Fibroblast of mammary gland (primary cell): Measurements from ENCODE around the gene ZNF212.

Experiments used
- DNase-seq: peaks from one replicate; pipeline ENCODE4 v3.0.0-alpha.2; 2010; ENCODE audit warnings: low read depth
- H3K4me3 ChIP-seq: 2 replicates; pipeline ENCODE4 v1.5.1; 2011; ENCODE audit warnings: low read depth, mild to moderate bottlenecking, low read length, moderate library complexity; ENCODE audit not compliant: control insufficient read depth
- TF ChIP-seq, protein P1 (sequence below): conservative IDR thresholded peaks from 2 replicates; pipeline ENCODE4 v1.5.1; 2011; ENCODE audit warnings: low read depth, low read length, inconsistent platforms; ENCODE audit not compliant: control insufficient read depth, insufficient read depth

The ZNF212 gene

GRCh38 chr7:149295481-149295850 is 56.0 kb downstream of the ZNF212 start:
- TF ChIP-seq, protein P1, sequence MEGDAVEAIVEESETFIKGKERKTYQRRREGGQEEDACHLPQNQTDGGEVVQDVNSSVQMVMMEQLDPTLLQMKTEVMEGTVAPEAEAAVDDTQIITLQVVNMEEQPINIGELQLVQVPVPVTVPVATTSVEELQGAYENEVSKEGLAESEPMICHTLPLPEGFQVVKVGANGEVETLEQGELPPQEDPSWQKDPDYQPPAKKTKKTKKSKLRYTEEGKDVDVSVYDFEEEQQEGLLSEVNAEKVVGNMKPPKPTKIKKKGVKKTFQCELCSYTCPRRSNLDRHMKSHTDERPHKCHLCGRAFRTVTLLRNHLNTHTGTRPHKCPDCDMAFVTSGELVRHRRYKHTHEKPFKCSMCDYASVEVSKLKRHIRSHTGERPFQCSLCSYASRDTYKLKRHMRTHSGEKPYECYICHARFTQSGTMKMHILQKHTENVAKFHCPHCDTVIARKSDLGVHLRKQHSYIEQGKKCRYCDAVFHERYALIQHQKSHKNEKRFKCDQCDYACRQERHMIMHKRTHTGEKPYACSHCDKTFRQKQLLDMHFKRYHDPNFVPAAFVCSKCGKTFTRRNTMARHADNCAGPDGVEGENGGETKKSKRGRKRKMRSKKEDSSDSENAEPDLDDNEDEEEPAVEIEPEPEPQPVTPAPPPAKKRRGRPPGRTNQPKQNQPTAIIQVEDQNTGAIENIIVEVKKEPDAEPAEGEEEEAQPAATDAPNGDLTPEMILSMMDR = no peak
- no peak for DNase-seq

DNA sequence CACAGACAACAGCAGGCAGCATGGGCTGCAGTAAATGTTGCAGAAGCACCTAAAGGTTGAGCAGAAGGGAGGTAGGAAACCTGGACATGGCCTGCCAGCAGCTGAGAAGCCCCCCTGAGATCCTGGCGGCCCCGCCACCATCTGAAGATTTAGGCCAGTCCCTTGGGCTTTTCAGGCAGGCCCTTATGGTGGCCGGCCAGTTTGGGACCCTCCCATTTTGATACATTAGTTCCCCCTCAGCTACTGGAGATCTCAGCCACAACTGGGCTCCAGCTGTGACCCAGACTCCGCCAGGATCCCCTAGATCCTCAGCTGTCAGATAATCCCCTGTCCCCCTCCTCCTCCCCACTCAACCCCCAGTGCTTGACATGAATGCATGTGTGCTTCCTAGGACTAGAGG is 56.9 kb downstream of the ZNF212 start:
- no peak for DNase-seq
- no peak overlapping the region for H3K4me3 ChIP-seq
- TF ChIP-seq, protein P1 = no peak

More at GRCh38 chr7:149295481-149295850, 56.0 kb downstream of the ZNF212 start:
- H3K4me3 ChIP-seq = no peak overlapping the region

DNA sequence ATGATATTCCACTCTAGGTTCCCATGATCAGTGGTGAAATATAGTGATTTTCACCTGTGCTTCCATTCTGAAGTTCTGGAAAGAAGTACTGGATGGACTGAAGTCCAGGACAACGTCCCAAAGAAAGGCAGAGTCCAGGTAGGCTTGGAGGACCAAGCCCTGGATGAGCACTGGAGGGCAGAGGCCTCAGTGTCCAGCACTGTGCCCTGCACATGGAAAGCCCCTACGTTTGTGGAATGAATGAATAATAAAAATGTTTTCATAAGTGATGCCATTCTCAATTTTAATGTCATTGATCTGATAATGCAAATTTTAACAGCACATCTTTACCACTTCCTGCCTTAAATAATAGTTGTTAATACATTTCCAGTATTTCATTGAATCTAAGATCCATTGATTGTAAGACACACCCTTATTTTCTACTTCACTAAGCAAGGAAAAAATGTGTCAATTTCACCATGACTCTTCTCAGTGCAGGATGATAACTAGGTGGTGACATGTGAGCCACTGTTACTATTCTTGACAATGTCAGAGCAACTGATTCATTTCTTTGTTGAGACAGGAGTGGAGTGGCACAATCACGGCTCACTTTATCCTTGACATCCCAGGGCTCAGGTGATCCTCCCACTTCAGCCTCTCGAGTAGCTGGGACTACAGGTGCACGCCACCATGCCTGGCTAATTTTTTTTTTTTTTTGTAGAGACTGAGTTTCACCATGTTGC is 57.7 kb downstream of the ZNF212 start:
- no peak for DNase-seq
- H3K4me3 ChIP-seq = no peak overlapping the region
- TF ChIP-seq, protein P1 = no peak

DNA sequence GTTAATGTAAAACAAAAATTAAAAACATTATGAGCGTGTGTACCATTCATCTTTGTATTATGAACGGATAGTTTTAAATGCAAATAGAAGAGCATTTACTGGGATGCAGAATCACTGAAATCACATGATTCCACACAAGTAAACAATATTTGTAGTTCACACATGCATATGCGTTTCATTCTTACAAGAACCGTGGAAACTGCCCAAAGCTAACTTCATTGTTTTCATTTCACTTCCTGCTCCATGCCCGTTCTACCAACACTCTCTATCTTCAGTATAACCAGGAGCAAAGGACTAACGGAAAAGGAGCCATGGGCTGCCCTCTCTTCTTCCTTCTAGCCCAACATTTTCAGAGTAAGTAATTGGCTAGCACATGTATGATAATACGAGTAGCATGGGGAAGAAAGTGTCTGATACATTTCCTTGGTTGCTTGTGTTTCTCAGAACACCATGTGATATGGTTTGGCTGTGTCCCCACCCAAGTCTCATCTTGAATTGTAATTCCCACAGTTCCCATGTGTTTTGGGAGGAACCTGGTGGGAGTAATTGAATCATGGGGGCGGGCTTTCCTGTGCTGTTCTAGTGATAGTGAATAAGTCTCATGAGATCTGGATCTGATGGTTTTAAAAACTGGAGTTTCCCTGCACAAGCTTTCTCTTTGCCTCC is 61.3 kb downstream of the ZNF212 start:
- TF ChIP-seq, protein P1 = no peak
- DNase-seq = peak; percentile 52
- no peak overlapping the region for H3K4me3 ChIP-seq

DNA sequence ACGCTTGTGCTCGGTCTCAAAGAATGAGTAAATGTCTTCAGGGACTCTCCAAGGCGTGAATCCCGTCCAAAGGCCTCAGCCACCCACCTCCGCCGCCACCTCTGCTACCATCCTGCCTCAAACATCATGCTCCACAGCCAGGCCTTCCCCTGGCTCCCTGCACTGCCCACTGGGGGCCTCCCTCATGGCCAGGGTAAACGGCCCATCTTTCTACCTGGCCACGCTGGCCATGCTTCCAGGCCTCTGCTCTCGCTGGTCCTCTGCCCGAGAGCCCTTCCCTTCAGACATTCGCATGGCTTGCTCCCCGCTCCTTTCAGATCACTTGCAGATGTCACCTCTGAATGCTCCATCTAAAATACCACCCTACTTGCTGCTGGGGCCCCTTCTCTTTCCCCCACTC is 62.8 kb downstream of the ZNF212 start:
- H3K4me3 ChIP-seq = no peak overlapping the region
- peak; percentile 25 for DNase-seq
- TF ChIP-seq, protein P1 = no peak

DNA sequence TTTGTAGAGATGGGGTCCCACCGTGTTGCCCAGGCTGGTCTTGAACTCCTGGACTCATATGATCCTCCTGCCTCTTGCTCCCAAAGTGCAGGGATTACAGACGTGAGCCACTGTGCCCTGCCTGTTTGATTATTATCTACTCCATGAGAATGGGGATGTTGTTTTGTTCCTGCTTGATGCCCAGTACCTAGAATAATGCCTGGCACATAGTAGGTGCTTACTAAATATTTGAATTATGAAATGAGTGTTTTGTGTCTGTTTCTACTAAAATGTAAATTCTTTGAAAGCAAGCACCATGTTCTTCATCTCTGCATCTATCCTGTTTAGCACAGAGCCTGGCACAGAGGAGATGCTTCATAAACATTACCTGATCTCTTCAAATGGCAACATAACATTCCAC is 63.4 kb downstream of the ZNF212 start:
- DNase-seq = no peak
- H3K4me3 ChIP-seq = no peak overlapping the region
- TF ChIP-seq, protein P1 = no peak
